ENCODE results near the gene PPIE. TPM values are rescaled to one million over a fixed set of nuclear protein-coding genes. Genes with fewer than 3 reads are reported as not detected.
"Not testable (repeated sequence)": the region's sequence is repeated elsewhere in the genome, so short reads cannot be mapped to it uniquely, and the experiment has no call there.

Gene PPIE
- total and polyA plus RNA-seq, 2 of the 13 experiments (the other 11 are each of a cell fraction or from before 2014, with no cell fraction given): 15.3 to 26.3 TPM

DNA sequence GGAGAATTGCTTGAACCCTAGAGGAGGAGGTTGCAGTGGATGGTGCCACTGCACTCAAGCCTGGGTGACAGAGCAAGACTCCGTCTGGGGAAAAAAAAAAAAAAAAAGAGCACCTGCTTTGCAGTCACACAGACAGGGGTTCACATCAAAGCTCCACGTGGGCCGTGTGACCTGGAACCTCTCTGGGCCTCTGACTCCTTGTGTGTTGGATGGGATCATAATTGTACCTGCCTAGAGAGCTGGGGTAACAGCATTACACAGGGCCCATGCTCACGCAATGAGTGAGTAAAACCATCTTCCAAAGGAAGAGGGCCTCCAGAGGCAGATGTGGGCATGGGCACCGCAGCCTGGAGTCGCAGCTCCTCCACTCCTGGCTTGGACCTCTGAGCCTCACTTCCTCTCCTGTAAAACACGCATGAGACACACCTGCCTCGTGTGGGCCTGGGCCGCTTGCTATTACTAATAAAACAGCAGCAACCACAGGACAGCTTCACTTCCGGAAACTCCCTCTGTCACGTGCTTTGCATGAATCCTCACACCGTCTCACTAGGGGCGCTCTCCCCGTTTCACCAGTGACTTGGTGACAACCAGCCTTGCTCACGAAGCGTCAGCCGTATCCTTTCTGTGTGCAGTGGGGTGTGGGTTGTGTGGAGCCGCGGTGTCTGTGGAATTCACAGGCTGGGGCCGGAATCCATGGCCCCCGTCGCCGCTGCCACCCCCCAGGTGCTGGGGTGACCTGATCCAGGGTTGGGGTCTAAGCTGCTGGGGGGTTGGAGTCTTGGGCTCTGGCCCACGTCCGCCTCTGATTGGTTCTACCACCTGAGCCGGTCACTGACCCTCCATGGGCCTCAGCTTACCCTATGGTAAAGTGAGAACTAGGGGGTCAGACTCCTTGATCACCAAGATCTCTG lies 60.4 kb downstream of the PPIE start:
- DNase-seq (ENCODE audit: low spot score): peak; percentile 44
- peaks cover 20% of the 10 kb centered on the region for H3K4me1 ChIP-seq (ENCODE audit: insufficient read depth, low read length)
- H3K4me2 ChIP-seq (ENCODE audit: low read depth, low read length); H3K9me3 ChIP-seq (ENCODE audit: low read length); H3K79me2 ChIP-seq (ENCODE audit: insufficient read depth, low read length); BruUV-seq (replicated peaks); H3K27ac ChIP-seq (ENCODE audit: extremely low read length, insufficient read depth, low read length); H2AFZ ChIP-seq (ENCODE audit: low read length); H3K36me3 ChIP-seq (replicated peaks in 1 of 2; ENCODE audit: control insufficient read depth in 1 of 2, insufficient read depth in 2 of 2, low read length in 2 of 2); H4K20me1 ChIP-seq (ENCODE audit: insufficient read depth, low read length); H3K9ac ChIP-seq (ENCODE audit: insufficient read depth, low read depth, low read length); H3K27me3 ChIP-seq (ENCODE audit: control insufficient read depth in 1 of 2, insufficient read depth in 2 of 2, low read length in 2 of 2); H3K4me3 ChIP-seq (replicated peaks in 1 of 3; ENCODE audit: insufficient read depth in 1 of 3, low read depth in 2 of 3, low read length in 3 of 3); FAIRE-seq; in situ Hi-C loops (cut with HindIII; ENCODE audit: extremely low pct_ligation_motif_present, low pct_unique_long_range_greater_than_20kb); TF ChIP-seq USF2 (CRISPR knock-in tag; IDR thresholded peaks at IDR 0.05; ENCODE audit: borderline replicate concordance): not testable (repeated sequence)
- peak; percentile 87 for ATAC-seq
- CTCF ChIA-PET (ENCODE audit: low intra/inter-chr PET ratio, low total read pairs): interaction anchor here (0.9 kb wide), 1 partner anchor 97 kb away, joined by 4 read pairs; no protein-coding TSS in a partner anchor
- intact Hi-C loops (cut with micrococcal nuclease; ENCODE audit: unreplicated experiment): loop anchor here (1.0 kb wide), 1 partner anchor 97 kb away; no protein-coding TSS in a partner anchor
- TF ChIP-seq ZMYM4 (CRISPR knock-in tag; IDR thresholded peaks at IDR 0.05): peak; percentile 17; the same call in 1 of the 2 replicates
- peak; percentile 74 for TF ChIP-seq BHLHE40 (IDR thresholded peaks at IDR 0.05; ENCODE audit: low read length)
- peak; percentile 47; the same call in 1 of the 2 replicates for TF ChIP-seq ZNF687 (CRISPR knock-in tag; IDR thresholded peaks at IDR 0.05)
- TF ChIP-seq, protein P1, sequence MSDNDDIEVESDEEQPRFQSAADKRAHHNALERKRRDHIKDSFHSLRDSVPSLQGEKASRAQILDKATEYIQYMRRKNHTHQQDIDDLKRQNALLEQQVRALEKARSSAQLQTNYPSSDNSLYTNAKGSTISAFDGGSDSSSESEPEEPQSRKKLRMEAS (IDR thresholded peaks at IDR 0.05): 0 out of 2 replicates have a peak, but pooled peaks have one; percentile 38
- peak; percentile 36; the same call in 1 of the 2 replicates for TF ChIP-seq USF2 (IDR thresholded peaks at IDR 0.05; ENCODE audit: low read depth, low read length)
- 50% methylated on average over 16 of the region's 26 CpGs for WGBS (ENCODE audit: low lambda C conversion rate)
- POLR2A ChIA-PET: interaction anchor here (1.2 to 1.4 kb wide), 2 partner anchors 10 to 102 kb away, joined by 3 read pairs; no protein-coding TSS in a partner anchor
